HG03095 (cell line): ENCODE measurements around the gene PEX7.
"Not testable (repeated sequence)": the region's sequence is repeated elsewhere in the genome, so short reads cannot be mapped to it uniquely, and the experiment has no call there.

ENCODE experiments used
- ATAC-seq: cut with Tn5 transposase; IDR thresholded peaks from one replicate; pipeline ENCODE4 v1.9.1; 2021; ENCODE audit warnings: moderate library complexity; ENCODE audit not compliant: unreplicated experiment

The PEX7 gene

GRCh38 chr6:136895901-136896300 is 73.5 kb downstream of the PEX7 start:
- ATAC-seq = no peak

GRCh38 chr6:136897071-136897470 is 74.7 kb downstream of the PEX7 start:
- ATAC-seq = no peak

GRCh38 chr6:136901212-136901784 is 78.9 kb downstream of the PEX7 start:
- ATAC-seq = no peak

GRCh38 chr6:136904477-136904876 is 82.1 kb downstream of the PEX7 start:
- not testable (repeated sequence) for ATAC-seq

GRCh38 chr6:136914947-136915346 is 92.6 kb downstream of the PEX7 start:
- no peak for ATAC-seq

GRCh38 chr6:136918706-136919105 is 96.3 kb downstream of the PEX7 start:
- ATAC-seq = no peak

GRCh38 chr6:136920216-136920615 is 97.8 kb downstream of the PEX7 start:
- no peak for ATAC-seq

GRCh38 chr6:136920671-136921380 is 98.4 kb downstream of the PEX7 start:
- no peak for ATAC-seq

- no peak for ATAC-seq
Measured at GRCh38 chr6:136921381-136921935, 99.1 kb downstream of the PEX7 start.

GRCh38 chr6:136921936-136922684 is 99.7 kb downstream of the PEX7 start, which contains the start of gene SLC35D3:
TSS of gene SLC35D3 (plus strand) at chr6:136922301. CDS start at chr6:136922429, 128 bp downstream.
- no peak for ATAC-seq

- no peak for ATAC-seq
Measured at GRCh38 chr6:136922685-136923006, 100.3 kb downstream of the PEX7 start.

GRCh38 chr6:136923116-136923953 is 100.9 kb downstream of the PEX7 start:
- no peak for ATAC-seq

- no peak for ATAC-seq
Measured at GRCh38 chr6:136923954-136924673, 101.7 kb downstream of the PEX7 start.

- no peak for ATAC-seq
Measured at GRCh38 chr6:136926383-136926782, 104.0 kb downstream of the PEX7 start.

- no peak for ATAC-seq
Measured at GRCh38 chr6:136927292-136927691, 104.9 kb downstream of the PEX7 start.

- ATAC-seq = no peak
Measured at GRCh38 chr6:136930528-136930927, 108.1 kb downstream of the PEX7 start.

GRCh38 chr6:136932599-136932998 is 110.2 kb downstream of the PEX7 start:
- no peak for ATAC-seq

GRCh38 chr6:136945072-136945471 is 122.7 kb downstream of the PEX7 start:
- no peak for ATAC-seq

- ATAC-seq = no peak
Measured at GRCh38 chr6:136945711-136946121, 123.3 kb downstream of the PEX7 start.

- no peak for ATAC-seq
Measured at GRCh38 chr6:136947037-136947436, 124.6 kb downstream of the PEX7 start.
